NCI-H748 treated with DMSO at 0.1 percent for 48 hours (cell line): Measurements from ENCODE around the gene REST.
"Not testable (repeated sequence)": the region's sequence is repeated elsewhere in the genome, so short reads cannot be mapped to it uniquely, and the experiment has no call there.

ENCODE experiments used
- DNase-seq: peaks from one replicate; lab custom pipeline; 2025; lab: John Stamatoyannopoulos, UW

REST gene

DNA sequence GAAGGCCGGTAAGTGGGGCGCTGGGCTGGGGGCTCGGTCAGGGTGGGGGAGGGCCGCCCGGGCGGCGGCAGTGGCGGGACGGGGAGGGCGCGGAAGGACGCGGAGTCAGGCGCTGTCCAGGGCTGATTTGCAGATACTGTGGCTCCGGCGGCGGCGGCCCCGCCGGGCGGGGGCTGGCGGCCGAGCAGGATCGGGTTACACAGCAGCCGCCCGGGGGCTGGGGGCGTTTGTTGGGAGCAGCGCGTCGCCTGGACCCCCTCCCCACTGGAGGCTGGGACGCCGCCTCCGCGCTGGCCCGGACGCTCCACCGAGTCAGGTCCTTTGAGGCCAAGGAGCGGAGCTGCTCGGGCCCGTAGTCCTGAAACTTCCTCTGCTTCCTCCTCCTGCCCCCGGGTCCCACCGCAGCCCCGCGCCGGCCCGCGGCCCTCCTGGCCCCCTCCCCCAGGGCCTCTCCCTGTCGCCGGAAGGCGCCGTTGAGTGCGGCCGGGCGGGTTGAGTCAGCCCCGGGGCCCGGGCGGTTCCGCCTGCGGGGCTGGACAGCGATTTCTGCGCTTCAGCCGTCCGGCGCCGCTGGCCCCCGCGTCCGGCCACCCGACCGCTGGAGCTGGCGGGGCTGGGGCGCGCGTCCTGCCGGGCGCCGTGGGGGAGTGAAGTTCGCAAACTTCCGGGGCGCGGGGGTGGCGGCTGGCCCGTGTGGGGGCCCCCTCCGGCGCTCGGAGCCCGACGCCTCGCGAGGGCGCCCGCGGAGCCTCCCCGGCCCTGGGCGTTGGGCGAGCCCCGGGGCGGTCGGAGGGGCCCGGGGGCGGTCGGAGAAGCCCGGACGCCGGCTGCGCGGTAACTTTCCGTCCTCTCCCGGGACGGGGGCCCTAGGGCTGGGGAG lies 746 bp downstream of the REST start:
- no peak for DNase-seq

DNA sequence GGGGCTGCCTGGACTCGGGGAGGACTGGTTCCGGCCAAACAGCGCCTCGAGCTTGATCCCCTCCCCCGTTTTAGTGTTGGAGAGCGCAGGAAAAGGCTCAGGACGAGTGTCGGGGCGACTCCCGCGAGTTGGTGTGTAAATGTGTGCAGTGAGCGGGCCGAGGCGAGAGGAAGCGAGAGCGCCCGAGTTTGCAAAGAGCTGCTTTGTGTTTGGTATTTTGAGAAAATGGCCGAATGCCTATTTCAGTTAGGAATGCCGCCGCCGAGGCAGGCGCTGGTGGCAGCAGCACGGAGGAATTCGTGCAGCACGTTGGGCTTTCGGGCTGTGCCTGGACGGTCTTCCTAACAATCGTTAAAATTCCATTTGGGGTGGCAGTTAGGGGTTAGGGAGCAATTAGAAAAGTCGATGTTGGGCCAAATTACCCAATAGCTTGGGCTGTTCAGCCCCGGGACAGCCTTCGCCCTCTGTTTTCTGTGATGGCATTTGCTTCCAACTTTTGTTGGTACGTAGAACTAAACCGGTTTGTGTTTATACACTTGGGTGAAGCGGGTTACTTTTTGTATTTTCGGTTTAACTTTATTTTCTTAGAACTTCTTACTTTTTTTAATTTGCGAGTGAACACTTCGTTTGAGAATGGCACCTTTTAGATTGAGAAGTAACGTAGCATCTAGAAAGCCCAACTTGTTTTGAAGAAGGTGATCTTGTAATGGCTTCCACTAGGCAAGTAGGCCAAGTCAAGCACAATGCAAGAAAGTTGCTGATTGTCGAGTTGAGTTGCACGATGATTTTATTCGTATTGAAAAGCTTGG lies 1.6 kb downstream of the REST start:
- no peak for DNase-seq

DNA sequence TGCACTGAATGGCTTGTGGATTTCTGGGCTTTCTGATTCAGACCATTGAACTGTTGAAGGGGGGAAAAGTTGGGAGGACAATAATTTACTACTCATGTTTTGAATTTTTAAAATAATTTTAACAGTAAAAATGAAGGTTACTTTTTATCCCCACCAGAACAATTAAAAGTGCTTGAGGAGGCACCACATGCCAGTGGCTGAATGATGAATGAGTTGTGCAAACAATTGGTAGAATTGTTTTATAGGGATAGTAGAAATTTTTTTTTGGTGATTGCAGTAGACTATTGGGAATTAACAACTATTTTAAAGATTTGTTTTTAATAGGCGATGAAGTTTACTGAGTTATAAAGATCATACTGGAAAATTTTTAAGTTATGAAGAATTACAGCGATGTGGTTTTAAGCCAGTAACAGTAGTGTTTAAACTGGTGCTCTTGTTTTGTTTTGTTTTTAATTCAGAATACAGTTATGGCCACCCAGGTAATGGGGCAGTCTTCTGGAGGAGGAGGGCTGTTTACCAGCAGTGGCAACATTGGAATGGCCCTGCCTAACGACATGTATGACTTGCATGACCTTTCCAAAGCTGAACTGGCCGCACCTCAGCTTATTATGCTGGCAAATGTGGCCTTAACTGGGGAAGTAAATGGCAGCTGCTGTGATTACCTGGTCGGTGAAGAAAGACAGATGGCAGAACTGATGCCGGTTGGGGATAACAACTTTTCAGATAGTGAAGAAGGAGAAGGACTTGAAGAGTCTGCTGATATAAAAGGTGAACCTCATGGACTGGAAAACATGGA lies 2.7 kb downstream of the REST start:
- no peak for DNase-seq

DNA sequence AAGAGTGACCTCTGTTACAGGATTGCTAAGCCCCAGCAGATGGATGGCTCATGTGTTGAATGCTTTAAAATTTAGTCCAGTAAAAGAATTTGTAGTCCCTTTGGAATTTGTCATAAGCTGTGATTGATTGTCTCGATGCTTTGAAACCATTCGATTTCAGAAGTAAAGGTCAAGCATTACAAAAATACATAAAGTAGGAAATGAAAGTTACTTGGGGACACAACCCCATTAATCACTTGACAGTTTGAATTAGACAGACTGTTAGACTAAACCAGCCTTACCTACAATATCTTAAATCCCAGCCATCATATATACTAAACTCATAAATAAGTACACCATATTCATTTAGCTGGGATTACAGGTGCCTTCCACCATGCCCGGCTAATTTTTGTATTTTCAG lies 6.6 kb downstream of the REST start:
- no peak for DNase-seq

DNA sequence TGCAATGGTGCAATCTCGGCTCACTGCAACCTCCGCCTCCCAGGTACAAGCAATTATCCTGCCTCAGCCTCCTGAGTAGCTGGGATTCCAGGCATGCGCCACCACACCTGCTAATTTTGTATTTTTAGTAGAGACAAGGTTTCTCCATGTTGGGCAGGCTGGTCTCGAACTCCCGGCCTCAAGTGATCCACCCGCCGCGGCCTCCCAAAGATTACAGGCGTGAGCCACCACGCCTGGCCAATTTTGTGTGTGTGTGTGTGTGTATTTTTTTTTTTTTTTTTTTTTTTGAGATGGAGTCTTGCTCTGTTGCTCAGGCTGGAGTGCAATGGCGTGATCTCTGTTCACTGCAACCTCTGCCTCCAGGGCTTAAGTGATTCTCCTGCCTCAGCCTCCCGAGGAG lies 7.3 kb downstream of the REST start:
- DNase-seq: not testable (repeated sequence)

DNA sequence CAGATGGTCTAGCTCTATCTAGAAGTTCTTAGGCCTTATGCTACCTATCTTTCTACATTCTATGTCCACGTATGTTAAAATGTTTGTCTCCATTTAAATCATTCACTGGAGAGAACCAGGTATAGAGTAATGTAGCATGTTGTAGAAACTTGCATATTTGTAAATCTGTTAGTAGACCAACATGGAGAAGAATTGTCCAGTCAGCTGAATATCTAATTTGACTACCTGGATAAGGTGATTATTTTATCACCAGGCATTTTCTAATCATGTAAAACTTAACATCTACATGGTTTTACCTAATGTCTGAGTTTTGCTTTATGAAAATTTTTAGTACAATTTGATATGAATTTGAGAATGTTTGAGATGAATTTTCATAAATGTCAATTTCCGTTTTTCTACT lies 19.5 kb downstream of the REST start:
- DNase-seq: no peak

DNA sequence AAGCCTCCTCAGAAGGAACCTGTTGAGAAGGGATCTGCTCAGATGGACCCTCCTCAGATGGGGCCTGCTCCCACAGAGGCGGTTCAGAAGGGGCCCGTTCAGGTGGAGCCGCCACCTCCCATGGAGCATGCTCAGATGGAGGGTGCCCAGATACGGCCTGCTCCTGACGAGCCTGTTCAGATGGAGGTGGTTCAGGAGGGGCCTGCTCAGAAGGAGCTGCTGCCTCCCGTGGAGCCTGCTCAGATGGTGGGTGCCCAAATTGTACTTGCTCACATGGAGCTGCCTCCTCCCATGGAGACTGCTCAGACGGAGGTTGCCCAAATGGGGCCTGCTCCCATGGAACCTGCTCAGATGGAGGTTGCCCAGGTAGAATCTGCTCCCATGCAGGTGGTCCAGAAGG lies 22.9 kb downstream of the REST start:
- no peak for DNase-seq

DNA sequence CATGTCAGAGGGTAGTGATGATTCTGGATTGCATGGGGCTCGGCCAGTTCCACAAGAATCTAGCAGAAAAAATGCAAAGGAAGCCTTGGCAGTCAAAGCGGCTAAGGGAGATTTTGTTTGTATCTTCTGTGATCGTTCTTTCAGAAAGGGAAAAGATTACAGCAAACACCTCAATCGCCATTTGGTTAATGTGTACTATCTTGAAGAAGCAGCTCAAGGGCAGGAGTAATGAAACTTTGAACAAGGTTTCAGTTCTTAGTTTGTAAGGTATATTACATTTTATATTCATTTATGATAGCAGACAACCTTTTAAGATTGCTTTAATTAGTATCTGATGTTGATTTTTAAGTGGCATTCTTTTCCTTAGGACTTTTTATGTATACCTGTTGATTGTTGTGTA lies 24.2 kb downstream of the REST start:
- no peak for DNase-seq

DNA sequence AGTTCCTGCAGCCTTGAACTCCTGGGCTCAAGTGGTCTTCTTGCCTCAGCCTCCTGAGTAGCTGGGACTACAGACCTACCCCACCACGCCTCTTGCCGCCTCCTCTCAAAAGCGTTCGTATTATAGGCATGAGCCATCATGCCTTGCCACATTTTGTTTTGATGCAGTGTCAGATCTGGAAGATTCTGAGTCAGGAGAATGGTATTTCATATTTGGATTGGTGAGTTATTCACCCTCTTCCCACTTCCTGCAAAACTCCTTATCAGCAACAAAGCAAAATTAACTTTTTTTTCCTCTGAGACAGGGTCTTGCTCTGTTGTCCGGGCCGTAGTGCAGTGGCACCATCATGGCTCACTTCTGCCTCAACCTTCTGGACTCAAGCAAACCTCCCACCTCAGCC lies 29.6 kb downstream of the REST start:
- no peak for DNase-seq

DNA sequence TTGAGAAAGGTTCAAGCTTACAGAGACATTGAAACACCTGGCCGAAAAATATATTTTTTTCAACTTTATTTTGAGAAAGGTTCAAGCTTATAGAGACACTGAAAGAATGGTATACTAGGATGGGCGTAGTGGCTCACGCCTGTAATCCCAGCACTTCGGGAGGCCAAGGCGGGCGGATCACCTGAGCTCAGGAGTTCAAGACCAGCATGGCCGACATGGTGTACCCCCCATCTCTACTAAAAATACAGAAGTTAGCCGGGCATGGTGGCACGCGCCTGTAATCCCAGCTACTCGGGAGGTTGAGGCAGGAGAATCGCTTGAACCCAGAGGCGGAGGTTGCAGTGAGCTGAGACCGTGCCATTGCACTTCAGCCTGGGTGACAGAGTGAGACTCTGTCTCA lies 32.1 kb downstream of the REST start:
- not testable (repeated sequence) for DNase-seq

DNA sequence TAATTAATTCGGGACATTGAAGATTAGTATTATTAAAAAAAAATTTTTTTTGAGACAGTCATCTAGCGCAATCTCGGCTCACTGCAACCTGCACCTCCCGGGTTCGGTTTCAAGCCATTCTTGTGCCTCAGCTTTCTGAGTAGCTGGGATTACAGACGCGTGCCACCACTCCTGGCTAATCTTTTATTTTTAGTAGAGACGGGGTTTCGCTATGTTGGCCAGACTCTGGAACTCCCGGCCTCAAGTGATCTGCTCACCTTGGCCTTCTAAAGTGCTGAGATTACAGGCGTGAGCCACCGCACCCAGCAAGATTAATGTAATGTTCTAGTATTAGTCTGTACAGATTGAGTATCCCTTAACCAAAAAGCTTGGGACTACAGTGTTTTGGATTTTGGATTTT lies 32.7 kb downstream of the REST start:
- no peak for DNase-seq

DNA sequence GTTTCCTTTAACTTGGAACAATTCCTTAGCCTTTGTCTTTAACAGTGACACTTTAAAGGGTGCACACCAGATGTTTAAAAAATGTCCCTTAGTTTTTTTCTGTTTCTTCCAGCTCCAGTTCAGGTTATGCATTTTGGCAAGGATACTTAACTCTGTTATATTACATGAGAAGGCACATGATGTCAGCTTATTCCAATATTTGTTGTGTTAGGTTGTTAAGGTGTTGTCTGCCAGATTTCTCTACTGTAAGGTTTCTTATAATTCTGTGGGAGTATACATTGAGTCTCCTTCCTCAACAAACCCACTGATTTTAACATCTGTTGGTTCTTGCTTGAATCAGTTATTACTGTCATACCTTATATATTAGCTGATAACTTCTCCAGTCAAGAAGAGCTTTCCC lies 33.3 kb downstream of the REST start:
- no peak for DNase-seq

DNA sequence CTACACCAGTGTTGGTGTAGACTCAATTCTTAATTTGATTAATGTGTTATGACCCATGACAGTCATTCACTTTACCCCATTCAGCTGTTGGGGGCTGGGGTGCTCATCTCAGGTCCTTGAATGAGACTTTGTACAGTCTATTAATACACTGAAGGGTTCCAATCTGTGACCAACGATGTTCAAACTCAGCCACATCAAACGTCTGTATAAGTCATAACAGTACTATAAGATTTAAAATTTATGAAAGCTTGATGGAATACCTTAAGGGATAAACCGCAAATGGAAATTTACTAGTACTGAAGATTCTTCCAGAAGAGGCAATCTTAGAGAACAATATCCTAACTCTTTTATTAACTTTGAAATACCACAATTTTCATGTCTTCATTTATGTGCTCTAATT lies 33.7 kb downstream of the REST start:
- DNase-seq: no peak

DNA sequence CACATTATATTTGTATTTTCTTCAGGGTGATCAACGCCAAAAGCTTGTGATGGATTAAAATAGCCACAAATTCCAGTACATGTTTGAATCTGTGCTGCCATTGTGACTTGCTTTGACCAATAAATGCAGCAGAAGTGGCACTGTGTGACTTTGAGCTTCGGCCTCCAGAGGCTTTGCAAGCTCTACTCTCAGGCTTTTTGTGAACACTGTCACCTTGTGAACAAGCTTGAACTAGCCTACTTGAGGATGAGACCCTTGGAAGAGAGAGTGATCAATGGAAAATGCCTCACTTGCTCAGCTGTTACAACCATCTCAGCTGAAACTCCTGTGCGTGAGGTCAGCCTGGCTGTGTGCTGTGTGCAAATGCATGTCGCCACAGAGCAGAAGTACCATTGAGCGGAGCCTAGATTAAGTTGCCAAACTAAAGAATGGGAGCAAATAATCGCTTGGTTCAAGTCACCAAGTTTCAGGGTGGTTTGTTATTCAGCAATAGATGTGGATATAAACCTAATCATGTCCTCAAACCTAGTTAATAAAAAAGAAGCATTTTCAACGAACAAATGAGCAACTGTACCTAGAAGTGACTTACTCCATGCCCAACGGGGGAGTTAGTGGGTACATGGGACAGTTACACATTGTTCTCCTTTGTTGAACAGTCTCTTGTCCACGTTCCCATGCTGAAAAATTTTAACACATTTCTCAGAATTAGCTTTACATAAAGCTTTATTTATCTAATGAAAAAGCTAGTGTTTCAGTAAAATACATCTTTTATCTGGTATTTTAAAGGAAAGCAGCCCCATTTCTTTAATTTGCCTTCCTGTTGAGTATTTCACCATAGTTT lies 46.2 kb downstream of the REST start:
- no peak for DNase-seq

DNA sequence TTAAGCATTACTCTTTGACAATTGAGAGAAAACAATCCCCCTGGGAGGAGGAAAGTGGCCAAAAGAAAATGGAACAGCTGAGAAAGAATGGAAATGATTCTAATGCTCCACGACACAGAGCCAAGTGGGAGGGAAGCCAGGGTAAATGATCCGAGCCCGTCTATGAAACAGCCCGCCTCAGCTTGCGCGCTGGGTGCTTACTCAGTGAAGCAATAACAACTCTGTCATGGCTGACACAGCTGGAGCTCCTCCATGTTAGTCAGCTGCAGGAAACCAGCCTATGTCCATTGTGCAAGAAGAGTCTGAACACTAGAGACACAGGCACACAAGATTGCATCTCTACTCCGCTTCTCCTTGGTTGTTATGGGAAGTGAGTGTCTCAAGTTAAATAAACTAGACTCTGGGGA lies 50.4 kb downstream of the REST start:
- DNase-seq: no peak

DNA sequence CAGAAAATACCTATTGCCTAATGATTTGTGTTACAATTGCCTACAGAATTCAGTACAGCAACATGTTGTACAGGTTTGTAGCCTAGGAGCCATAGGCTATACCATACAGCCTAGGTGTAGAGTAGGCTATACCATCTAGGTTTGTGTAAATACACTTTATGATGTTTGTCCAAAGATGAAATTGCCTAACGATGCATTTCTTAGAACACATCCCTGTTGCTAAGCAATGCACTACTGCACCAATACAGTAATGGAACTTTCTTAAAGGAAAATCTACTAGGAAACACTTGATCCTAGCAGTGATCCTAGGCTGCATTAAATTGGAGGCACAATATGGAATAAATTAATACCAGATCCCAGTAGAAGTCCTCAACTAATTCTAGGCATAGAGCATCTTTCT lies 51.4 kb downstream of the REST start:
- DNase-seq: no peak

DNA sequence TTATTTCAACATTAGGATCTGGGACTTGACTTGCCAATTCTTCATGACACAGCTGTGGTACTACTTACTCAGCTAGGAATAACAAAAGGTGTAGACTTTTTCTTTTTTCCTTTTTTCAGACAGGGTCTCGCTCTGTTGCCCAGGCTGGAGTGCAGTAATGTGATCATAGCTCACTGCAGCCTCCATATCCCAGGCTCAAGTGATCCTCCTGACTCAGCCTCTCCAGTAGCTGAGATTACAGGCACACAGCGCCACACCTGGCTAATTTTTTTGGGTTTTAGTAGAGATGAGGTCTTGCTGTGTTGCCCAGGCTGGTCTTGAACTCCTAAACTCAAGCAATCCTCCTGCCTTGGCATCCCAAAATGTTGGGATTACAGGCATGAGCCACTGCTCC lies 53.4 kb downstream of the REST start:
- no peak for DNase-seq

DNA sequence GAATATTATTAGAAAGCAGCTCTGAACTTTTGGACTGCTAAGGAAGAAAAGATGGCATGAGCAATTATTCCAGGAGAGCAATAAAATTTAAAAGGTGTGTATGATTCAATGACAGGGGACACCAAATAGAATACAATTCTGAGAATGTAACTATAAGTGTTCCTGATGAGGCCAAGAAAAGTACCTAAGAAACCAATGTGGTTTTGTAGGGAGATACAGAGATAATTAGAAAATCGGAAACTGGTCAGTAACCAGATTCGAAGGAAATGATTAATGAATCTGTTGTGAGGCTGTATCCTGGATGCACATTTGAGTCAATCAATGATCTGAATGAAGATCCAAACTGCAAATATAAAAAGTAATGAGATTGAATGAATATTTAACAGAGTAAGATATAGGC lies 63.7 kb downstream of the REST start:
- no peak for DNase-seq

DNA sequence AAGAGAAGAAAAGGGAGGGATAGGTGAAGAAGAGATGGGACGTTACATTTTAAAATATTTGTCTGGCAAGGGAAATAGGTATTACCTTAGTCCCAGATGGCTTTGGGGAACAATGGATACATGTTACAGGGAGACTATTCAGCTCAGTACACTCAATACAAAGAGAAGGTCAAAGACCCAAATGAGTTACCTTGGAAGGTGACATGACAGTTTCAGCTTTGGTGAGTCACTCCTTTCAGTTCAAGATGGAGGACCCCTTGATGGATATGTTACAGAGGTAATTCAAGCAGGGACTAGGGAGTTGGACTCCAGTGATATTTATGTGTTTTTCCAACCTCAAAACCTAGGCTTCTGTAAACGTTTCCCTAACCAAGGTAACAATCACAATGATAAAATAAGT lies 64.7 kb downstream of the REST start:
- no peak for DNase-seq

DNA sequence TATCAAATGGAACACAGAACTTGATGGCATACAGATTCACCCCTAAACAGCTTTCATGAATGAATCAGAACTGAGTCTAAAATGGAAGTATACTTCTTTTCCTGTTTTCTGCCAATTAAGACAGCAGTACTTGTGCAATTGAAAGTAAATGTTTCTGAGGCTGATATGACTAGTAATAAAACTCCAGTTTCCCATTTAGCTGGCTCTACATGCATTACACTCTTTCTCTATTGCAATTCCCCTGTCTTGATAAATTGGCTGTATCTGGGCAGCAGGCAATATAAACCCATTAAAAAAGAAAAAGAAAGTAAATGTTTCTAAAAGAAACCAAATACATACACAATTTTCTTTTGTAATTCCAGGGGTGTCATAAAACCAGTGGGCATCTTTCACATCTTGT lies 65.1 kb downstream of the REST start:
- DNase-seq: no peak

DNA sequence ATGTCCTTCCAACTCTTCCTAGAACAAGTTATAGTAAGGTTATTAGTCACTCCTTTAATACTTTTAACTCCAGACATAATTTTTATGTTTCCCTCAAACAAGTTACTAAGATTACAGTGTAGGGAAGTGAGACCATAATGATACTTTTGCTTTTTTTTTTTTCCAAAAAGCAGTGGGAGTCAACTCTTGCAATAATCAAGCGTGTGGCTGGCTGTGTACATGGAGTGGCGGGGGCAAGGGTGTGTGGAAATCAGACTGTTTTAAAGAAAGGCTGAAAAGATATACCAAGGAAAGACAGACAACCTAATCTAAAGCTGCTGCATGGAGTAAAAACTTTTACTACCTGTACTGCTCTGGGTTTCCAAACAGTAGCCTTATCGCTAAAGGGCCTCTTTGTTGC lies 65.6 kb downstream of the REST start:
- no peak for DNase-seq
